Gastroesophageal sphincter (tissue), 4 donors: ENCODE results near the gene ZNF554. TPM values are rescaled to one million over a fixed set of nuclear protein-coding genes. Genes with fewer than 3 reads are reported as not detected.

ENCODE experiments used
- ATAC-seq: fragments of 150-250 bp; one replicate; pipeline ENCODE4 v1.9.1; 2016; ENCODE audit warnings: mild to moderate bottlenecking, moderate library complexity
- H3K27ac ChIP-seq, 4 donors: fragments of 200-600 bp; sonication (generic) in 3 of 4; 1 replicate in 3 of 4; 2 replicates in 1 of 4; pipeline ENCODE4 v1.5.1; 2016 to 2019
- H3K27me3 ChIP-seq: fragments of 200-600 bp; sonication (generic); one replicate; pipeline ENCODE4 v1.5.1; 2019
- H3K36me3 ChIP-seq, 2 donors: fragments of 200-600 bp; sonication (generic); one replicate each; pipeline ENCODE4 v1.5.1; 2019; ENCODE audit warnings: control low read depth in 1 of 2
- H3K4me1 ChIP-seq, 3 donors: fragments of 200-600 bp; sonication (generic); 1 replicate in 2 of 3; 2 replicates in 1 of 3; pipeline ENCODE4 v1.5.1; 2016 to 2019; ENCODE audit warnings: control low read depth in 2 of 3
- H3K4me3 ChIP-seq, 2 donors: fragments of 200-600 bp; sonication (generic); one replicate each; pipeline ENCODE4 v1.5.1; 2019; ENCODE audit warnings: mild to moderate bottlenecking in 1 of 2, moderate library complexity in 1 of 2
- H3K9me3 ChIP-seq, 3 donors: fragments of 200-600 bp; sonication (generic); one replicate each; pipeline ENCODE4 v1.5.1; 2017 to 2019; ENCODE audit warnings: control low read depth in 2 of 3
- CTCF ChIP-seq, 4 experiments: fragments of 200-600 bp in 2 of 4; fragments of 450-650 bp in 2 of 4; sonication (generic) in 1 of 4; IDR thresholded peaks; one replicate each; pipeline ENCODE4 v1.5.1; 2017 to 2019; ENCODE audit warnings: antibody characterized with exemption in 4 of 4, mild to moderate bottlenecking in 2 of 4, moderate library complexity in 2 of 4
- EP300 ChIP-seq: sonication (generic); formaldehyde crosslinking; IDR thresholded peaks from one replicate; pipeline ENCODE4 v1.6.1; 2017; ENCODE audit warnings: antibody characterized with exemption, mild to moderate bottlenecking
- POLR2A ChIP-seq, 2 donors: fragments of 450-650 bp; IDR thresholded peaks; one replicate each; pipeline ENCODE4 v1.6.1; 2017; ENCODE audit warnings: antibody characterized with exemption in 2 of 2, mild to moderate bottlenecking in 2 of 2, moderate library complexity in 1 of 2
- POLR2AphosphoS5 ChIP-seq: sonication (generic); formaldehyde crosslinking; IDR thresholded peaks from one replicate; pipeline ENCODE4 v1.6.1; 2017; ENCODE audit warnings: antibody characterized with exemption
- WGBS, 2 donors: methylation state at CpG; one replicate each; pipeline ENCODE4 v1.1.5; 2018; ENCODE audit warnings: low coverage in 1 of 2; 5-methylcytosine and 5-hydroxymethylcytosine counted together
- total RNA-seq, 4 donors: library from RNA; depleted of rRNA; stranded (reverse); fragments of >200 nt; gene quantifications; one replicate each; pipeline ENCODE4 v1.1.0, GENCODE V29; 2016

ZNF554 gene
- total RNA-seq, 4 donors from 2014 or later = 3.5 to 7.8 (median 5.5) TPM

- H3K27ac ChIP-seq = no peak overlapping the region
- no peaks in the 10 kb centered on the region for H3K27me3 ChIP-seq
- H3K4me3 ChIP-seq = no peak overlapping the region
- peaks cover 0 to 5% (median 0%) of the 10 kb centered on the region in 3 donors for H3K4me1 ChIP-seq
- peaks cover 0 to 6% (median 0%) of the 10 kb centered on the region in 3 donors for H3K9me3 ChIP-seq
- TF ChIP-seq EP300 = no peak
- no peak for TF ChIP-seq POLR2A (IDR thresholded peaks at IDR 0.05)
- TF ChIP-seq POLR2AphosphoS5 = no peak
- TF ChIP-seq CTCF (IDR thresholded peaks at IDR 0.05) = no peak
- 91% methylated on average over 6 to 13 of the region's 14 CpGs for WGBS, 2 donors
- ATAC-seq = no peak
- H3K36me3 ChIP-seq = no peaks in the 10 kb centered on the region
Measured at GRCh38 chr19:2883686-2884439, 64.2 kb downstream of the ZNF554 start.

DNA sequence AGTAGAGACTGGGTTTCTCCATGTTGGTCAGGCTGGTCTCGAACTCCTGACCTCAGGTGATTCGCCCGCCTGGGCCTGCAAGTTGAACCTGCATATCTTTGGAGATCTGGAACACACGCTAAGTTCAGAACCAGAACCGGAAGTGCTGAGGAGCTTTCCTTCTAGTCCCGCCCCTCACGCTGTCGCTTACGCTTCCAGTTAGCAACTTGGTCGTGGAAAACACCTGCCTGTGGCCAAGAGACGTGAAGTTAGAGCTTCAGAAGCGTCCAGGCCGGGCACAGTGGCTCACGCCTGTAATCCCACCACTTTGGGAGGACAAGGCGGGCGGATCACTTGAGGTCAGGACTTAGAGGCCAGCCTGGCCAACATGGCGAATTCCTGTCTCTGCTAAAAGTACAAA is 66.1 kb downstream of the ZNF554 start:
- Histone ChIP-seq H3K9me3 (no peaks in the 10 kb centered on the region), H3K4me1 (peaks cover 0 to 5% (median 0%) of the 10 kb centered on the region in 3 donors), H3K36me3 (no peaks in the 10 kb centered on the region), H3K27me3 (no peaks in the 10 kb centered on the region), H3K4me3 (no peak overlapping the region), H3K27ac (no peak overlapping the region)
- no peak for TF ChIP-seq EP300
- TF ChIP-seq POLR2A (IDR thresholded peaks at IDR 0.05) = no peak
- no peak for TF ChIP-seq CTCF (IDR thresholded peaks at IDR 0.05)
- TF ChIP-seq POLR2AphosphoS5 = no peak
- ATAC-seq = no peak
- 87 to 97% methylated on average over 3 to 5 of the region's 17 CpGs for WGBS, 2 donors

Other genes starting within 250 kb of the ZNF554 start
- gene GNG7, start 117.2 kb upstream of the ZNF554 start, total RNA-seq = 10 to 100 TPM in 2 of 4 donors, 1 to 10 TPM in 2; 4.7 to 15.6 (median 9.2) TPM
- gene DIRAS1, start 98.5 kb upstream of the ZNF554 start, total RNA-seq = 10 to 100 TPM in 3 of 4 donors, 1 to 10 TPM in 1; 4.7 to 25.8 (median 11.7) TPM
- 10 to 100 TPM; 26.3 to 42.7 (median 30.7) TPM for gene SLC39A3, start 79.9 kb upstream of the ZNF554 start, total RNA-seq
- gene SGTA, start 36.6 kb upstream of the ZNF554 start, total RNA-seq = 10 to 100 TPM; 45.3 to 65.5 (median 47.2) TPM
- 10 to 100 TPM; 26.9 to 58.4 (median 38.7) TPM for gene THOP1, start 34.4 kb upstream of the ZNF554 start, total RNA-seq
- 10 to 100 TPM in 1 of 4 donors, 1 to 10 TPM in 3; 4.2 to 10.9 (median 7.6) TPM for gene ZNF555, start 21.6 kb downstream of the ZNF554 start, total RNA-seq
- under 1 TPM in 3 of 4 donors, not detected in 1; 0.27 to 0.47 (median 0.27) TPM for gene ZNF556, start 47.5 kb downstream of the ZNF554 start, total RNA-seq
- gene ZNF57, start 81.1 kb downstream of the ZNF554 start, total RNA-seq = 1 to 10 TPM; 1.3 to 3.8 (median 2.8) TPM
- 1 to 10 TPM; 2.2 to 6.8 (median 3.4) TPM for gene ZNF77, start 125.1 kb downstream of the ZNF554 start, total RNA-seq
- under 1 TPM in 3 of 4 donors, not detected in 1; 0.19 to 0.64 (median 0.40) TPM for gene TLE6, start 157.7 kb downstream of the ZNF554 start, total RNA-seq
- 10 to 100 TPM; 27.1 to 46.1 (median 34.4) TPM for gene TLE2, start 209.4 kb downstream of the ZNF554 start, total RNA-seq
- gene TLE5, start 242.6 kb downstream of the ZNF554 start, total RNA-seq = 100 to 1,000 TPM; 502 to 905 (median 558) TPM